Measurements from ENCODE around the gene NAA80.

Gene NAA80

DNA sequence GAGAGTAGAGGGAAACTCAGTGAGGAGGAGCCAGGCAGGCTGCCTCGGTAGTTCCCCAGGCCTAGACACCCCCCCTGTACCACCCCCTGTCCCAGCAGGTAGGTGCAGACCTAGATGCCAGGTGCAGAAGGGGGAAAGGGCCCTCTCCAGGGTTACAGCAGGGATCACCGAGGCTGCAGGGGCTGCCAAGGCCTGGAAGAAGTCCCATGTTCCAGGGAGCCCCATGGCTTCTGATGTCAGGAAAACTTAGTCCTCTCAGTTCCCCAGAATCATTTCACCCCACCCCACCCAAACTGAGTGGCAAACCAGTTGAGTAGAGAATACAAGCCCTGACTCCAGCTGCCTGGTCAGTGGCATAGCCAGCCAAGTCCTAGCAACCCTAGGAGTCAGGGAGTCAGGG lies 37.7 kb downstream of the NAA80 start:
- no peak for DNase-seq
- H3K4me3 ChIP-seq (ENCODE audit: low read depth, low read length), result no peak overlapping the region
- peak overlapping the region; percentile 99; the same call in 1 of the 2 replicates for H3K27ac ChIP-seq
- no peaks in the 10 kb centered on the region for H3K27me3 ChIP-seq (ENCODE audit: insufficient read depth, low read depth, severe bottlenecking)
- no peaks in the 10 kb centered on the region for H3K9me3 ChIP-seq (ENCODE audit: severe bottlenecking)
- H3K36me3 ChIP-seq, result peaks cover 20% of the 10 kb centered on the region
- no peak for TF ChIP-seq CTCF (IDR thresholded peaks at IDR 0.05; ENCODE audit: low read depth, low read length)

DNA sequence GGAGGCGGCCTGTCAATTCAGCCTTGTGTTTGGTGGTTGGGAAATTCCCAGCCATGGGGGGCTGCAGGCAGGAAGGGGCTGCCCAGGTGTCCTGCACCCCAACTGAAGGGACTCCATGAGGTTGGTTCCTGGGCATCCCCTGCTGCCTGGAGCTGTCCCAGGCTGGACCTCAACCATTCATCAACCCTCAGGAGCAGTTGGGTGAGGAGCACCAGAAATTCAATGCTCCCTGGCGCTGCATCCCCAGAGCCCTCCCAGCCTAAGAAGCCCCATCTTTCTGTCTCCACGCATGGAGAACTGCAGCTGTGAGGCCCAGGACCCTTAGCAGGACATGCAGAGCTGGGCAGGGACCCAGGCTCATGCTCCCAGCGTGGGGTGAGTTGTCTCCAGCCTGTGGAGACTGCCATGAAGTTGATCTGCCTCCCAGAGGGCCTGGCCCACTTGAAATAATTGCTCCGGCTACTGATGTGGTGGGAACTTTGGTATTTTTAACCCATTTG lies 38.2 kb downstream of the NAA80 start:
- Histone ChIP-seq H3K36me3 (peaks cover 25% of the 10 kb centered on the region), H3K9me3 (ENCODE audit: severe bottlenecking) (no peaks in the 10 kb centered on the region), H3K27ac (peak overlapping the region; percentile 99), H3K27me3 (ENCODE audit: insufficient read depth, low read depth, severe bottlenecking) (no peaks in the 10 kb centered on the region), H3K4me3 (ENCODE audit: low read depth, low read length) (peak overlapping the region; percentile 64)
- TF ChIP-seq CTCF (IDR thresholded peaks at IDR 0.05; ENCODE audit: low read depth, low read length), result no peak
- no peak for DNase-seq

- Histone ChIP-seq H3K36me3 (peaks cover 25% of the 10 kb centered on the region), H3K27ac (peak overlapping the region; percentile 99), H3K9me3 (ENCODE audit: severe bottlenecking) (no peaks in the 10 kb centered on the region), H3K27me3 (ENCODE audit: insufficient read depth, low read depth, severe bottlenecking) (no peaks in the 10 kb centered on the region), H3K4me3 (ENCODE audit: low read depth, low read length) (peak overlapping the region; percentile 64)
- peak; percentile 92 for DNase-seq
- peak; percentile 98 for TF ChIP-seq CTCF (IDR thresholded peaks at IDR 0.05; ENCODE audit: low read depth, low read length)
Measured at GRCh38 chr3:50260027-50260941, 38.9 kb downstream of the NAA80 start.

DNA sequence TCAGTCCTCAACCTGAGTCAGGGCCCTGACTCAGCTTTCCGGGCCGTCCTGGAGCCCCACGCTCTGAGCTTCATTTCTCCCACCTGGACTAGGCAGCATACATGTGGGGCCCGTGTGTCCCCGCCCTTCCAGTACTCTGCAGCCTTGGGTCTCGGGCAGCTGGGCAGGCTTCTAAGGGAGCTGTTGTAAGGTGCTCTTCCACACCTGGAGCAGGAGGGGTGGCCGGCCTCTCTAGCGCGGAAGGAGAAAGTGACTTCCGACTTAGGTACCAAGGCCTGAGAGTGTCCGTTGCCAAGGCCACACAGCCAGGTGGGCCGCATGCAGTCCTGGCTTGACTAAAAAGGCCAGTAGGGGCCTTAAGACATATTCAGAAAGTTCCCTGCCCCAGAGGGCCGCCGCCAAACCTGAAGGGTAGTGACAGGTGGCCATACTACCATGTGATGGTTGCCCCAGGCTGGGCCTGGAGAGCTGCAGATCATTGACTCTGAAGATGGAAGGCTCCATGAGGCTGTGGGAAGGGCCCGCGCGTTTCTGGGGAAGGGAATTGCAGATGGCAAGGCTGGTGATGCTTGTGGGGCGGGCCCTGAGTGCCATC lies 39.7 kb downstream of the NAA80 start:
- Histone ChIP-seq H3K27me3 (ENCODE audit: insufficient read depth, low read depth, severe bottlenecking) (no peaks in the 10 kb centered on the region), H3K27ac (peak overlapping the region; percentile 99), H3K4me3 (ENCODE audit: low read depth, low read length) (peak overlapping the region; percentile 17; the same call in 1 of the 2 replicates), H3K9me3 (ENCODE audit: severe bottlenecking) (no peaks in the 10 kb centered on the region), H3K36me3 (peaks cover 27% of the 10 kb centered on the region)
- TF ChIP-seq CTCF (IDR thresholded peaks at IDR 0.05; ENCODE audit: low read depth, low read length), result no peak
- no peak for DNase-seq

DNA sequence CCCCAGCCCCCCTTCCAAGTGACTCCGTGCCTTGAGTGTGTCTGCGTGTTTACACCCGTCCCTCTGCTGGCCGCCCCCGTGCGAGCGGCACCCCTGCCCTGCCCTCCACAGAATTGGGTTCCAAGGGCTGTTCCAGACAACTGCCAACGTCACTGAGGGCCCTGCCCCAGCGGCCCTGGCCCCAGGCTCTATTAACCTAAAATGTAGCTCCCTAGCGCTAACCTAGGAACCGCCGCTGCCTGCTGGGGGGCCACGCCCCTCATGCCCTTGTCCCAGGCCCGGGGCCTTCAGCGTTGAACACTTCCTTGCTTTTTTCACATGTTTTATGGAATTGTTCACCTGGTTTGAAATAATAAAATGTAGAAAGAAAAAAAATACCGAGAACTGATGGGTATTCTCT lies 40.2 kb downstream of the NAA80 start:
- no peaks in the 10 kb centered on the region for H3K27me3 ChIP-seq (ENCODE audit: insufficient read depth, low read depth, severe bottlenecking)
- no peak overlapping the region for H3K4me3 ChIP-seq (ENCODE audit: low read depth, low read length)
- H3K27ac ChIP-seq, result peak overlapping the region; percentile 99
- 0 out of 2 replicates have a peak, but pooled peaks have one; percentile 5 for TF ChIP-seq CTCF (IDR thresholded peaks at IDR 0.05; ENCODE audit: low read depth, low read length)
- no peaks in the 10 kb centered on the region for H3K9me3 ChIP-seq (ENCODE audit: severe bottlenecking)
- peaks cover 33% of the 10 kb centered on the region for H3K36me3 ChIP-seq
- no peak for DNase-seq

Data from WERI-Rb-1 (cell line).